ENCODE data around the gene PPIH. TPM values are rescaled to one million over a fixed set of nuclear protein-coding genes. Genes with fewer than 3 reads are reported as not detected.

PPIH gene
- total RNA-seq, 6 experiments from 2014 or later: 8.1 to 14.9 (median 9.2) TPM

GRCh38 chr1:42690477-42691156, 32.4 kb downstream of the PPIH start:
- DNase-seq: no peak
- H3K36me3 ChIP-seq: no peaks in the 10 kb centered on the region
- H3K27ac ChIP-seq: no peak overlapping the region
- no peaks in the 10 kb centered on the region for H3K27me3 ChIP-seq
- intact Hi-C loops (cut with DNase I): no loop called here
- peaks cover 0 to 54% (median 16%) of the 10 kb centered on the region in 4 donors for H3K4me1 ChIP-seq
- whole genome bisulfite sequencing (ENCODE audit: insufficient coverage, low coverage, low lambda C conversion rate, missing lambda C conversion rate): 100% methylated on average over 1 of the region's 1 CpG
- TF ChIP-seq POLR2A (IDR thresholded peaks at IDR 0.05) (no peak), CTCF (IDR thresholded peaks at IDR 0.05) (peak in 1 of 4 donors; percentile 11)
- H3K9me3 ChIP-seq: no peaks in the 10 kb centered on the region
- ATAC-seq: peak in 1 of 4 donors; percentile 36
- H3K4me3 ChIP-seq: no peak overlapping the region

GRCh38 chr1:42691157-42691498, 32.9 kb downstream of the PPIH start:
- H3K27ac ChIP-seq: no peak overlapping the region
- intact Hi-C loops (cut with DNase I): no loop called here

GRCh38 chr1:42692461-42692860, 34.2 kb downstream of the PPIH start:
- intact Hi-C loops (cut with DNase I): no loop called here
- Histone ChIP-seq H3K27ac (no peak overlapping the region), H3K27me3 (no peaks in the 10 kb centered on the region), H3K9me3 (no peaks in the 10 kb centered on the region), H3K4me1 (peaks cover 0 to 41% (median 9%) of the 10 kb centered on the region in 4 donors), H3K36me3 (peaks cover 0 to 11% (median 10%) of the 10 kb centered on the region in 4 donors), H3K4me3 (no peak overlapping the region)
- TF ChIP-seq CTCF (IDR thresholded peaks at IDR 0.05) (no peak), POLR2A (IDR thresholded peaks at IDR 0.05) (no peak)
- 6% methylated on average over 5 of the region's 5 CpGs for WGBS (ENCODE audit: insufficient coverage, low coverage, low lambda C conversion rate, missing lambda C conversion rate)
- no peak for DNase-seq
- ATAC-seq: peak in 3 of 4 donors; percentile 46 to 69 (median 53)

More at GRCh38 chr1:42691157-42691498, 32.9 kb downstream of the PPIH start:
- peaks cover 0 to 49% (median 13%) of the 10 kb centered on the region in 4 donors for H3K4me1 ChIP-seq
- H3K36me3 ChIP-seq: peaks cover 0 to under 1% (median 0%) of the 10 kb centered on the region in 4 donors
- H3K4me3 ChIP-seq: no peak overlapping the region
- no peaks in the 10 kb centered on the region for H3K27me3 ChIP-seq
- TF ChIP-seq POLR2A (IDR thresholded peaks at IDR 0.05) (no peak), CTCF (IDR thresholded peaks at IDR 0.05) (no peak)
- H3K9me3 ChIP-seq: no peaks in the 10 kb centered on the region
- ATAC-seq (no peak), DNase-seq (no peak)
- WGBS (ENCODE audit: insufficient coverage, low coverage, low lambda C conversion rate, missing lambda C conversion rate): 64% methylated on average over 4 of the region's 4 CpGs

GRCh38 chr1:42692911-42693310, 34.7 kb downstream of the PPIH start:
- no peak for TF ChIP-seq CTCF (IDR thresholded peaks at IDR 0.05)
- TF ChIP-seq POLR2A (IDR thresholded peaks at IDR 0.05): no peak
- Histone ChIP-seq H3K36me3 (peaks cover 0 to 16% (median 12%) of the 10 kb centered on the region in 4 donors), H3K9me3 (no peaks in the 10 kb centered on the region), H3K4me1 (peaks cover 0 to 40% (median 9%) of the 10 kb centered on the region in 4 donors), H3K4me3 (no peak overlapping the region), H3K27me3 (no peaks in the 10 kb centered on the region), H3K27ac (no peak overlapping the region)
- WGBS (ENCODE audit: insufficient coverage, low coverage, low lambda C conversion rate, missing lambda C conversion rate): 71% methylated on average over 2 of the region's 2 CpGs
- intact Hi-C loops (cut with DNase I): no loop called here
- no peak for DNase-seq
- ATAC-seq: no peak
